ENCODE data around the gene PPP4R1.

The PPP4R1 gene

DNA sequence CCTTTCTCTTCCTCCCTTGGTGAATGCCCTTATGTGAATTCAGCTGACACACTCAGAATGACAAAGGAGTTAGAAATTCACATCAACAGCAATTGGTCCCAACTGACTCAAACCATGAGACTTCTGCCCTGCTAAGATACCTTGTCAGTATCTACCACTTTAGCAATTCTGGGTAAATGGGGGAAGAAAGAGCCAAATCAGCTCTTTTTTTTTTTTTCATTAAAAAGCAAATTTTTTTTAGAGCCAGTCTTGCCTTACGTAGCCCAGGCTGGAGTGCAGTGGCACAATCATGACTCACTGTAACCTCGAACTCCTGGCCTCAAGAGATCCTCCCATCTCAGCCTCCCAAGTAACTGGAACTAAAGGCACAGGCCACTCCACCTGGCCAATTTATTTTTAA is 1.7 kb upstream of the PPP4R1 start:
- DNase-seq (ENCODE audit: extremely low read depth, insufficient read length) = no peak
- Histone ChIP-seq H3K27me3 (replicated peaks; ENCODE audit: control insufficient read depth, insufficient read depth, low read length) (no peaks in the 10 kb centered on the region), H3K4me3 (replicated peaks; ENCODE audit: low read depth, low read length) (no peak overlapping the region), H3K36me3 (ENCODE audit: control insufficient read depth, insufficient read depth, low read length) (no peaks in the 10 kb centered on the region)
- TF ChIP-seq, protein P1, sequence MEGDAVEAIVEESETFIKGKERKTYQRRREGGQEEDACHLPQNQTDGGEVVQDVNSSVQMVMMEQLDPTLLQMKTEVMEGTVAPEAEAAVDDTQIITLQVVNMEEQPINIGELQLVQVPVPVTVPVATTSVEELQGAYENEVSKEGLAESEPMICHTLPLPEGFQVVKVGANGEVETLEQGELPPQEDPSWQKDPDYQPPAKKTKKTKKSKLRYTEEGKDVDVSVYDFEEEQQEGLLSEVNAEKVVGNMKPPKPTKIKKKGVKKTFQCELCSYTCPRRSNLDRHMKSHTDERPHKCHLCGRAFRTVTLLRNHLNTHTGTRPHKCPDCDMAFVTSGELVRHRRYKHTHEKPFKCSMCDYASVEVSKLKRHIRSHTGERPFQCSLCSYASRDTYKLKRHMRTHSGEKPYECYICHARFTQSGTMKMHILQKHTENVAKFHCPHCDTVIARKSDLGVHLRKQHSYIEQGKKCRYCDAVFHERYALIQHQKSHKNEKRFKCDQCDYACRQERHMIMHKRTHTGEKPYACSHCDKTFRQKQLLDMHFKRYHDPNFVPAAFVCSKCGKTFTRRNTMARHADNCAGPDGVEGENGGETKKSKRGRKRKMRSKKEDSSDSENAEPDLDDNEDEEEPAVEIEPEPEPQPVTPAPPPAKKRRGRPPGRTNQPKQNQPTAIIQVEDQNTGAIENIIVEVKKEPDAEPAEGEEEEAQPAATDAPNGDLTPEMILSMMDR (IDR thresholded peaks at IDR 0.05; ENCODE audit: insufficient read depth, low read length, poor library complexity, severe bottlenecking) = no peak

DNA sequence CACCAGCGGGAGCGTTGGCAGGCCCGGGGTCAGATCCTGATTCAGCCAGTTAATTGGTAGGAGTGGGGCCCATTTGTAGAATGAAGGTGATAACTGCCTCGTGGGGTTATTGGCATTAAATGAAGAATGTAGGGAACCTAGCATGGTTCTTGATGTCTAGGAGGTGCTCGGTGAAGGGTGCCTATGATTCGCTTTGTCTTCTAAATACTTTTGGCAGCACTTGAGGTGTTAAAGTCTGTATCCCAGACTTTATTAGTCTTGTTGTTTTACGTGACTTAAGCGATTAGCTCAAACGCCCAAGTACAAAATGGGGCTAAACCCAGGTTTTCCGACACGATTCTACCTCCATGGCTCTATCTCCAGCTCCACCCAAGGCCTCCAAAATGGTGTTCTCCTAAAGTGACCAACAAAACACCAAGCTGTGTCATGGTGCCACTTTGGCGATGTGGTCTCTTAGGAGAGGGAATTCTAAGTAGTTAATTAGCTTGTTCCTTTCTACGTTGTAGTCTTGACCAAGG is 980 bp upstream of the PPP4R1 start:
- Histone ChIP-seq H3K4me3 (replicated peaks; ENCODE audit: low read depth, low read length) (peak overlapping the region; percentile 77), H3K27me3 (replicated peaks; ENCODE audit: control insufficient read depth, insufficient read depth, low read length) (no peaks in the 10 kb centered on the region), H3K36me3 (ENCODE audit: control insufficient read depth, insufficient read depth, low read length) (no peaks in the 10 kb centered on the region)
- TF ChIP-seq, protein P1 (IDR thresholded peaks at IDR 0.05; ENCODE audit: insufficient read depth, low read length, poor library complexity, severe bottlenecking) = no peak
- DNase-seq (ENCODE audit: extremely low read depth, insufficient read length) = no peak

DNA sequence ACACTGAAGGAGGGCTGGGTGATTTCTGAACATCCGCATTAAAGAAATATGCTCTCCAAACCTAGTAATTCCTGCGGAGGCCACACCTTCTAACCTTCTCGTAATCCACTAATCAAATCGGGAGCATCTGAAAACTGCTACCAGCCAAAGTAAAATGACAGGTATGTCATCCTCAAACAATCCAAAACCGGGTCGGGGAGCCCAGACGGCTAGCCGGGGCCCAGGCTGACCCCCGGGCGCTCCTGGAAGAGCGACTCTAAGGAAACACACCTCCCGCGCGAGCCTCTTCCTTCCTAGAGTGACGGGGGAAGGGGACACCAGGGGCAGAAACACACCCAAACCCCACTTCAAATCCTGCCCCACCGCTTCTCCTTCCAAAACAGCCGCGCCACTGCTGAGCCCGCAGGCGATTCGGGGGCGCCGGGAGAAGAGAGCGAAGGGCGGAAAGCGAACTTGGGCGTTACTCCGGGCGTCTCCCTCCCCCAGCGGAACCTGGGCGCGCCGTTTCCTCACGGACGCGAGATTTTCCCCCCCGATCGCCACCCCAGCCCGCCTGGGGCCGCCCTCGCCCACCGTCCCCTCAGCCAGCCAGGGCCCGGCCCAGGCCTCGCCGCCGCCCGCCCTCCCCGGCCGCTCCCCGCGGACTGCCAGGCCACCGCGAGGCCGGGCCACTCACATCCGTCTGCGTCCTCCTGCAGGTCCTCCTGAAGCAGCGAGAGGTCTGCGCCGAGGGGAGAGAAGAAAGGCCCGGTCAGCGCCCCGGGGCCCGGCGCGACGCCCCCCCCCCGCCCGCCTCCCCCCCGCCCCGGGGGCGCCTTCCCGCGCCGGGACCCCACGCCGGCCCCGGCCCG is 584 bp downstream of the PPP4R1 start:
- Histone ChIP-seq H3K36me3 (ENCODE audit: control insufficient read depth, insufficient read depth, low read length) (no peaks in the 10 kb centered on the region), H3K4me3 (replicated peaks; ENCODE audit: low read depth, low read length) (peak overlapping the region; percentile 77), H3K27me3 (replicated peaks; ENCODE audit: control insufficient read depth, insufficient read depth, low read length) (no peaks in the 10 kb centered on the region)
- TF ChIP-seq, protein P1 (IDR thresholded peaks at IDR 0.05; ENCODE audit: insufficient read depth, low read length, poor library complexity, severe bottlenecking) = no peak
- peak; percentile 71 for DNase-seq (ENCODE audit: extremely low read depth, insufficient read length)

DNA sequence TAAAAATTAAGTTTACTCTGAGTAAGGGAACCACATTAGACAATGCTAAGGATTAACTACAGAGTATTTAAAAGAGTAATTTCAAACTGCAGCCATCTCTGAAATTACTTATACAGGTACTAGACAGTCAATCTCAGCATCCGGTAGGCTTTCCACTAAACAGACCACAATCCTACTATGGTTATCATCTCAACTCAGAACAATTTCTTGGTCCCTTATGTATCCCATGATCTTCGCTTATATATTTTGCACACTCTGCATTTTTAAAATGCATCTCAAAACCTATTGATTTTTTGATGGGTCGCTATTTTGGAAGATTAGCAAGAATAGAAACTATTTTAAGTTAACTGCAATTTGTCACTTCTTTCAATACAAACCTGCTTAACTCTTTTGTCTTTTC is 1.4 kb downstream of the PPP4R1 start:
- Histone ChIP-seq H3K4me3 (replicated peaks; ENCODE audit: low read depth, low read length) (peak overlapping the region; percentile 77), H3K27me3 (replicated peaks; ENCODE audit: control insufficient read depth, insufficient read depth, low read length) (no peaks in the 10 kb centered on the region), H3K36me3 (ENCODE audit: control insufficient read depth, insufficient read depth, low read length) (no peaks in the 10 kb centered on the region)
- peak; percentile 16 for DNase-seq (ENCODE audit: extremely low read depth, insufficient read length)
- TF ChIP-seq, protein P1 (IDR thresholded peaks at IDR 0.05; ENCODE audit: insufficient read depth, low read length, poor library complexity, severe bottlenecking) = no peak

- Histone ChIP-seq H3K27me3 (replicated peaks; ENCODE audit: control insufficient read depth, insufficient read depth, low read length) (no peaks in the 10 kb centered on the region), H3K4me3 (replicated peaks; ENCODE audit: low read depth, low read length) (peak overlapping the region; percentile 9; the same call in 1 of the 2 replicates), H3K36me3 (ENCODE audit: control insufficient read depth, insufficient read depth, low read length) (no peaks in the 10 kb centered on the region)
- TF ChIP-seq, protein P1 (IDR thresholded peaks at IDR 0.05; ENCODE audit: insufficient read depth, low read length, poor library complexity, severe bottlenecking) = peak; percentile 70
- no peak for DNase-seq (ENCODE audit: extremely low read depth, insufficient read length)
Measured at GRCh38 chr18:9612215-9612830, 2.0 kb downstream of the PPP4R1 start.

Measured in GM06990 (cell line).